C4-2B (cell line): ENCODE results near the gene DLG2.

ENCODE experiments used
- H3K27ac ChIP-seq: fragments of 450-650 bp; 2 replicates; pipeline ENCODE4 v1.5.1; 2017
- CTCF ChIP-seq: fragments of 450-650 bp; conservative IDR thresholded peaks from 2 replicates; pipeline ENCODE4 v1.5.1; 2017; ENCODE audit warnings: mild to moderate bottlenecking
- ZFX ChIP-seq: fragments of 450-650 bp; IDR thresholded peaks from 2 replicates; pipeline ENCODE4 v1.6.1; 2017

The DLG2 gene

GRCh38 chr11:83628622-83629355, 1998.4 kb downstream of the DLG2 start:
- TF ChIP-seq ZFX (no peak), CTCF (no peak)
- H3K27ac ChIP-seq, result no peak overlapping the region

- H3K27ac ChIP-seq, result no peak overlapping the region
- TF ChIP-seq CTCF, result no peak
Observed at GRCh38 chr11:83625336-83625735, 2001.8 kb downstream of the DLG2 start.

- H3K27ac ChIP-seq, result no peak overlapping the region
- no peak for TF ChIP-seq ZFX
- TF ChIP-seq CTCF, result no peak
Observed at GRCh38 chr11:83617671-83618070, 2009.5 kb downstream of the DLG2 start.

DNA sequence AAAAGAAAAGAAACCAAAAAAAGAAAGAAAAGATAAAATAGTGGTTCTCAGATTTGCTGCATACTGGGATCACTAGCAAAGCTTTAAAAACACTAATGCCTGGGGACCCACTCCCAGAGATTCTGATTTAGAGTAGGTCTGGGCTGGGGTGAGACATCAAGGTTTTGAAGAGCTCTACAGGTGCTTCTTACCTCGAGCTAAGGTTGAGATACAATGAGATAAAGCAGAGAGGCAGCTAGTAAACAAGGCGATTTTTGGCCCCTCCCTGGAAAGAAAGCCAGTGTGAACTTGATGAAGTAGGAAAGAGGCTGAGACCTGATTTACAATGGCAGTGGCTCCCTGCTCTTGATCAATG, 2013.4 kb downstream of the DLG2 start:
- H3K27ac ChIP-seq, result no peak overlapping the region
- TF ChIP-seq CTCF (no peak), ZFX (no peak)

DNA sequence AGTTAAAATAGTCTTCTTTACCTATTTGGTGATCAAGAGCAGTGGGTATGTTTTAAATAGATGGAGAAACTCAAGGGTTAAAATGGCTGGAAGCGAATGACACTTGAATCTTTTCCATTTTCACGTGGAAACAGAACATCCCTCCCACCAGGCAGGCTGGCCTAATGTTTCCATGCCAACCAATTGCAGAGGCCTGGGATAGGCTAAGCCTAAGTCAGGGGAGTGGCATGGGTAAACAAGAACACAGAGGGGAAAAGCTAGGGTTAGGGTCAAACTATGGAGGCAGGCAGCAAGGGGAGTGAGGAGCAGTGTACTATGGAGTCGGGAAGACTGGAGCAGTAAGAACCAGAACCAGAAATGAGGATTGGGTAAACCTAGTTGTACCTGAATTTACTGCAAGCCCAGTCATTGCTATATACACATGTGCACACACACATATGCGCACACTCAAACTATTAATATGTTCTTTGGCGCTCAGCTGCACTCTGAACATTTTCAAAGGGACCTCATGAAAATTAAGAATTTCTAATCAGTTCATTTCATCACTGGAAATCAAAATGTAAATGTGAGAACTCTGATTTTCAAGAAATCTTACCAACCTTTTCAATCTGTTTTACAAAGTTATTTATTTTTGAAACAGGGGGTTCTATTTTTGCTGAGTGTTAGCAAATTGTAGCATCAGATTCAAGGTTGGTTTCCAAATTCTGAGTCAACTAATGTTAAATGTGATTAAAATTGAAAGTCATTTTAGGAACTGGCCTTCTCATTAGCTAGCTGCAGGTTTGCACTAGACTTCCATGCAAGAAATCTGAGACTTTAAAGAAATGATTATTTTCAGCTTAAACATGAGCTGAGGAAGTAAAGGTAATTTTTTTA, 2014.0 kb downstream of the DLG2 start:
- TF ChIP-seq ZFX, result no peak
- no peak for TF ChIP-seq CTCF
- H3K27ac ChIP-seq, result no peak overlapping the region

DNA sequence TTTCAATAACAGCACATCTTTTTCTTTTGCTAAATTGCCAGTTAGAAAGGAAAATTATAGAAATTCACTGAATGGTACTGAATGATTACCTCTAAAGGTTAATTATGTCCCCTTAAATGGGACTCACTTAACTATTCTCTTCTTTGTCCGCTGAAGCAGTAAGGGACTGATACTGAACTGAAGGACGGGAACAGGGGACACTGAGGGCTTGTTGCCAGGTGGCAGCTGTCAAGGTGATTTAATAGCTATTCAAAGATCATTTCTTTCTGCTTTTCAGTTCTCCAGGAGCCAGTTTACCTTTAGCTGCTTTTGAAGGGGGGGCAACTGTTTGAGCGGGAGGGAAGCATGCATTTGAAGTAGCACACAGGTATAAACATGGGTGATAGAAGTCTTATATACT, 2015.5 kb downstream of the DLG2 start:
- TF ChIP-seq CTCF (no peak), ZFX (no peak)
- H3K27ac ChIP-seq, result no peak overlapping the region

DNA sequence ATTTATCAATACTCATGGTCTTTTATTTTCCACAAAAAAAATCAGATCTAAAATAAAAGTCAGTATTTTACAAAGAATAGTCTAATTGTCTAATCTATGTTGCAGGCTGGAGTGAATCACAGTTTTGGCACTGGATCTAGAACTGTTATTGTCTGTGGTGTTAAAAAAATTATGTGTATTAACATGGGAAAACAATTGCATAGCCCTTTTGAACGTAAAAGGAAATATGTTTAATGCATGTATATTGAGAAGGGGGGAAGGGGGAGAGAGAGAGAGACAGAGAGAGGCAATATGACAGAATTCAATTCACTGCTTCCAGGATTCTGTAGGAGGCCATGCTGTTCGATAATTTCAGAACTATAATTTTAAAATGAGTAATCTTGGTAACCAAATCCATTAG, 2016.1 kb downstream of the DLG2 start:
- no peak for TF ChIP-seq CTCF
- H3K27ac ChIP-seq, result no peak overlapping the region
